Neuronal stem cell (in vitro differentiated cells): ENCODE data around the gene DYRK3.

Source experiments
- DNase-seq: peaks from one replicate; pipeline ENCODE4 v3.0.0-alpha.2; 2013; ENCODE audit warnings: low spot score
- H2AFZ ChIP-seq: one replicate; pipeline ENCODE4 v1.6.1; 2013; ENCODE audit warnings: mild to moderate bottlenecking, low read length, inconsistent platforms
- H2AK5ac ChIP-seq: 2 replicates; pipeline ENCODE4 v1.6.1; 2013; ENCODE audit warnings: low read depth, mild to moderate bottlenecking, inconsistent platforms, low read length, moderate library complexity, mixed read lengths
- H2BK120ac ChIP-seq: 2 replicates; pipeline ENCODE4 v1.6.1; 2013; ENCODE audit warnings: low read depth, mild to moderate bottlenecking, inconsistent platforms, low read length, moderate library complexity, mixed read lengths
- H2BK12ac ChIP-seq: one replicate; pipeline ENCODE4 v1.6.1; 2013; ENCODE audit warnings: low read length, inconsistent platforms
- H2BK15ac ChIP-seq: 2 replicates; pipeline ENCODE4 v1.6.1; 2013; ENCODE audit warnings: mild to moderate bottlenecking, low read length, inconsistent platforms, mixed read lengths
- H2BK5ac ChIP-seq: one replicate; pipeline ENCODE4 v1.6.1; 2013; ENCODE audit warnings: inconsistent platforms, mild to moderate bottlenecking, low read length, moderate library complexity
- H3K14ac ChIP-seq: one replicate; pipeline ENCODE4 v1.6.1; 2013; ENCODE audit warnings: low read length, inconsistent platforms
- H3K18ac ChIP-seq: 2 replicates; pipeline ENCODE4 v1.6.1; 2013; ENCODE audit warnings: low read length, inconsistent platforms
- H3K23ac ChIP-seq: 2 replicates; pipeline ENCODE4 v1.6.1; 2013; ENCODE audit warnings: low read depth, mild to moderate bottlenecking, mixed read lengths, low read length, inconsistent platforms; ENCODE audit not compliant: poor library complexity
- H3K27ac ChIP-seq: replicated peaks from 3 replicates; pipeline ENCODE4 v1.5.1; 2013; ENCODE audit warnings: low read length, inconsistent platforms
- H3K27me3 ChIP-seq, 3 experiments: 2 replicates each; pipeline ENCODE4 v1.6.1; 2013; ENCODE audit warnings: low read length in 3 of 3, mild to moderate bottlenecking in 2 of 3, inconsistent platforms in 1 of 3, low read depth in 1 of 3, mixed read lengths in 1 of 3, moderate library complexity in 1 of 3; ENCODE audit not compliant: control insufficient read depth in 3 of 3, insufficient read depth in 3 of 3
- H3K36me3 ChIP-seq, 2 donors: replicated peaks in 1 of 2; 2 replicates each; pipeline ENCODE4 v1.6.1; 2013; ENCODE audit warnings: low read length in 2 of 2; ENCODE audit not compliant: control insufficient read depth in 2 of 2, insufficient read depth in 2 of 2
- H3K4ac ChIP-seq: 2 replicates; pipeline ENCODE4 v1.6.1; 2013; ENCODE audit warnings: inconsistent platforms, mild to moderate bottlenecking, low read length, moderate library complexity
- H3K4me1 ChIP-seq, 2 donors: 1 replicate in 1 of 2; 2 replicates in 1 of 2; pipeline ENCODE4 v1.6.1; 2013; ENCODE audit warnings: low read length in 2 of 2, low read depth in 1 of 2; ENCODE audit not compliant: control insufficient read depth in 2 of 2, insufficient read depth in 1 of 2
- H3K4me2 ChIP-seq: one replicate; pipeline ENCODE4 v1.6.1; 2013; ENCODE audit warnings: mild to moderate bottlenecking, low read length, inconsistent platforms; ENCODE audit not compliant: insufficient read depth, poor library complexity, severe bottlenecking
- H3K4me3 ChIP-seq, 2 donors: 2 replicates each; pipeline ENCODE4 v1.5.1; 2013; ENCODE audit warnings: low read length in 2 of 2, mild to moderate bottlenecking in 2 of 2, inconsistent platforms in 1 of 2, moderate library complexity in 1 of 2
- H3K79me1 ChIP-seq: one replicate; pipeline ENCODE4 v1.6.1; 2013; ENCODE audit warnings: low read depth, mild to moderate bottlenecking, inconsistent platforms, low read length, moderate library complexity
- H3K9ac ChIP-seq: one replicate; pipeline ENCODE4 v1.6.1; 2013; ENCODE audit warnings: mild to moderate bottlenecking, low read depth, low read length, inconsistent platforms; ENCODE audit not compliant: poor library complexity
- H3K9me3 ChIP-seq, 2 donors: replicated peaks in 1 of 2; 2 replicates each; pipeline versions ENCODE3 to v1.6.1; 2013; ENCODE audit warnings: low read length in 2 of 2, mild to moderate bottlenecking in 2 of 2, inconsistent platforms in 1 of 2, low read depth in 1 of 2, mixed read lengths in 1 of 2, moderate library complexity in 1 of 2; ENCODE audit not compliant: control insufficient read depth in 2 of 2, insufficient read depth in 1 of 2
- H4K8ac ChIP-seq: one replicate; pipeline ENCODE4 v1.6.1; 2013; ENCODE audit warnings: low read depth, mild to moderate bottlenecking, inconsistent platforms, low read length, moderate library complexity
- H4K91ac ChIP-seq: one replicate; pipeline ENCODE4 v1.6.1; 2013; ENCODE audit warnings: low read length, low read depth, mild to moderate bottlenecking, inconsistent platforms; ENCODE audit not compliant: poor library complexity
- WGBS, 2 donors: extraction: QIAGEN DNeasy Blood & Tissue Kit; methylation state at CpG; one replicate each; pipeline ENCODE4 v1.1.7; 2013; ENCODE audit warnings: missing lambda C conversion rate in 2 of 2, mixed read lengths in 1 of 2; ENCODE audit not compliant: insufficient read length in 2 of 2, insufficient replicate concordance in 1 of 2; ENCODE audit errors: extremely low coverage in 2 of 2; 5-methylcytosine and 5-hydroxymethylcytosine counted together

DYRK3 gene

DNA sequence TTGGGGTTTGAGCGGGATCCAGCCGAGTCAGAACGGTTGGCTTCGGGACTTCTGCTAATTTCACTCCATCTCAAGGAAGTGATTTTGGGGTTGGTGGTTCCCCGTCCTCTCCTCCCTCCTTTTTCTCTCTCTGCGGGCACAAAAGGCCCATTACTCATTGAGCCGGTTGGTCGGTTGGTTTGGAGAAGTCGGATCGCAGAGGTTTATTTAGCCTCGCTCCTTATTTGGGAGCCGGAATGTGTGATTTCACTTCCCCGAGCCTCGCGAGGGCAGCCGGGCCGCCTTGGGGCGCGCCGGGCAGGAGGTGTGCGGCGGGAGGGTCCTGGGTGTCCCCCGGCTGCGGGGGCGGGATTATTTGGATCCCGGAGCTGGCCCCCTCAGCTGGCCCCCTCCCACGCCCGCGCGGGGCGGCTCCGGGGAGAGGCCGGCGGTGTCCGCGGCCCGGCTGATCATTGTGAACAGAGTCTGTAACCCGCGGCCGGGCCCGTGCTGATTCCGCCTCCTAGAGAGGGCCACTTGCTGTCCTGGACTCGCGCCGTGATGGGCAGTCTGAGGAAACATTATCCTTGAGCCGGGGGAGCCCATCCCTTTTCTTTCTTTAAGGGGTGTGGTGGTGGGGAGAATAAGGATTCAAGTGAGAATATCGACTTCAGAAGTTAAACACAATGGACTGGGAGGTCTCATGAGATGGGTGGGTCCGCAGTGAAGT is 50.6 kb downstream of the DYRK3 start:
- H3K27ac ChIP-seq, result peak overlapping the region; percentile 73
- H3K14ac ChIP-seq, result peak overlapping the region; percentile 4
- peaks cover 26 to 32% of the 10 kb centered on the region in 2 donors for H3K4me1 ChIP-seq
- peaks cover 0 to 30% (median 11%) of the 10 kb centered on the region in 3 experiments for H3K27me3 ChIP-seq
- no CpG with 5 or more reads among the region's 48 CpGs for WGBS, 2 donors
- peaks cover 6% of the 10 kb centered on the region for H3K79me1 ChIP-seq
- no peak overlapping the region for H2AK5ac ChIP-seq
- peak; percentile 61 for DNase-seq
- H3K4ac ChIP-seq, result no peak overlapping the region
- peak overlapping the region; percentile 74 for H2AFZ ChIP-seq
- H3K36me3 ChIP-seq, result peaks cover 0 to 2% of the 10 kb centered on the region in 2 donors
- H3K4me3 ChIP-seq, result peak overlapping the region; percentile 63 to 94
- no peak overlapping the region for H4K8ac ChIP-seq
- H3K18ac ChIP-seq, result peak overlapping the region; percentile 73
- H2BK5ac ChIP-seq, result peak overlapping the region; percentile 7
- H3K9me3 ChIP-seq, result no peaks in the 10 kb centered on the region
- H2BK15ac ChIP-seq, result no peak overlapping the region
- H3K23ac ChIP-seq, result peak overlapping the region; percentile 8
- peak overlapping the region; percentile 72 for H3K4me2 ChIP-seq
- no peak overlapping the region for H2BK12ac ChIP-seq
- no peak overlapping the region for H2BK120ac ChIP-seq
- H3K9ac ChIP-seq, result peak overlapping the region; percentile 68
- H4K91ac ChIP-seq, result no peak overlapping the region

- H4K91ac ChIP-seq, result no peak overlapping the region
- no peak overlapping the region for H3K27ac ChIP-seq
- H2BK12ac ChIP-seq, result no peak overlapping the region
- H3K9me3 ChIP-seq, result no peaks in the 10 kb centered on the region
- no peak for DNase-seq
- H3K14ac ChIP-seq, result no peak overlapping the region
- peaks cover 29 to 35% of the 10 kb centered on the region in 2 donors for H3K4me1 ChIP-seq
- no peak overlapping the region for H3K4ac ChIP-seq
- peaks cover 0 to 23% (median 11%) of the 10 kb centered on the region in 3 experiments for H3K27me3 ChIP-seq
- no peak overlapping the region for H2BK15ac ChIP-seq
- no peak overlapping the region for H2BK5ac ChIP-seq
- WGBS, 2 donors, result no CpG with 5 or more reads among the region's 8 CpGs
- no peak overlapping the region for H3K18ac ChIP-seq
- peak overlapping the region; percentile 74 for H2AFZ ChIP-seq
- H3K23ac ChIP-seq, result no peak overlapping the region
- H3K4me3 ChIP-seq, result peak overlapping the region; percentile 63 to 94
- no peak overlapping the region for H4K8ac ChIP-seq
- peaks cover 0 to 2% of the 10 kb centered on the region in 2 donors for H3K36me3 ChIP-seq
- no peak overlapping the region for H2AK5ac ChIP-seq
- no peak overlapping the region for H2BK120ac ChIP-seq
- H3K79me1 ChIP-seq, result peaks cover 6% of the 10 kb centered on the region
- H3K4me2 ChIP-seq, result peak overlapping the region; percentile 72
- no peak overlapping the region for H3K9ac ChIP-seq
These were observed 51.3 kb downstream of the DYRK3 start for GRCh38 chr1:206686478-206687249.

DNA sequence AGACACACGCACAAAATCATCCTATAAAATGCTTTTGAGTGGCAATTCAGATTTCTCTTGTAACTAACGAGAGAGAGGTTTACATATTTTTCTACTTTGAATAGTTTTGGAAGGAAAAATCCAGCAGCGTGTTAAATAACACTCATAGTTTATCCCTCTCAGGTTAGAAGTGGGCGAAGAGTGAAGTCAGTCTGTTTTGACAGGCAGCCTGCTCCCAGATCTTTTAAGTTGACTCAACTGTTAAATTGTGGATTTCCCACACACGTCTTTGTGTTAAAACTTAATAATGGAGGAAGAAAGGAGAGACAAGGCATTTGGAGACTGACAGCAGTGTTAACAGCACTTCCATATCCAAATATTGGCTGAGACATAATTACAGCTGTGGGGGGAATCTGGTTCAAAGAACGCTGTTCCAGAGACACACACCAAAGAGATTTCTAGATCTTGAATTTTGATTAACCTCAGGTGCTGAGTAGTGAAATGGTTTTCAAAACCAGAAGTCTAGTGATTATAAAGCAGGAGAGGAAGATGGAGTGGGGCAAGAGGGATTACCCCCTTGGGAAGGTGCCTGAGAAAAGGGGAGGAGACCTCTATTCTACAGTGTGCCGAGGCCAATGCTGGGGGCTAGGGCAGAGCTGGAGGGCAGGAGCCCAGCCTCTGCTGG is 52.0 kb downstream of the DYRK3 start:
- peaks cover 6% of the 10 kb centered on the region for H3K79me1 ChIP-seq
- no peak overlapping the region for H3K18ac ChIP-seq
- H3K14ac ChIP-seq, result no peak overlapping the region
- peaks cover 31 to 41% of the 10 kb centered on the region in 2 donors for H3K4me1 ChIP-seq
- H3K23ac ChIP-seq, result no peak overlapping the region
- DNase-seq, result no peak
- no peak overlapping the region for H3K9ac ChIP-seq
- H3K27ac ChIP-seq, result no peak overlapping the region
- H3K4me3 ChIP-seq, result no peak overlapping the region
- peaks cover 0 to 2% of the 10 kb centered on the region in 2 donors for H3K36me3 ChIP-seq
- no peak overlapping the region for H2AK5ac ChIP-seq
- peaks cover 0 to 19% (median 11%) of the 10 kb centered on the region in 3 experiments for H3K27me3 ChIP-seq
- no peak overlapping the region for H4K91ac ChIP-seq
- no peak overlapping the region for H2BK12ac ChIP-seq
- H2BK120ac ChIP-seq, result no peak overlapping the region
- no peak overlapping the region for H2BK15ac ChIP-seq
- H2AFZ ChIP-seq, result no peak overlapping the region
- no peak overlapping the region for H3K4ac ChIP-seq
- no CpG with 5 or more reads among the region's 7 CpGs for WGBS, 2 donors
- H4K8ac ChIP-seq, result no peak overlapping the region
- no peaks in the 10 kb centered on the region for H3K9me3 ChIP-seq
- H3K4me2 ChIP-seq, result no peak overlapping the region
- H2BK5ac ChIP-seq, result no peak overlapping the region
